GM06990 (cell line): ENCODE data around the gene KRTAP9-9.
"Not testable (repeated sequence)": the region's sequence is repeated elsewhere in the genome, so short reads cannot be mapped to it uniquely, and the experiment has no call there.

Experiments used
- DNase-seq: peaks from one replicate; pipeline ENCODE4 v3.0.0-alpha.2; 2011; ENCODE audit not compliant: insufficient read length; ENCODE audit errors: extremely low read depth
- H3K27me3 ChIP-seq: replicated peaks from 2 replicates; pipeline ENCODE4 v1.6.0; 2011; ENCODE audit warnings: low read length; ENCODE audit not compliant: control insufficient read depth, insufficient read depth
- H3K36me3 ChIP-seq: 2 replicates; pipeline ENCODE4 v1.5.1; 2011; ENCODE audit warnings: low read length; ENCODE audit not compliant: control insufficient read depth, insufficient read depth
- H3K4me3 ChIP-seq: replicated peaks from 2 replicates; pipeline ENCODE4 v1.5.1; 2011; ENCODE audit warnings: low read depth, mild to moderate bottlenecking, control low read depth, low read length
- TF ChIP-seq, protein P1 (sequence below): IDR thresholded peaks from 2 replicates; pipeline ENCODE4 v1.5.1; 2011; ENCODE audit warnings: low read length, control low read depth, mild to moderate bottlenecking, inconsistent platforms; ENCODE audit not compliant: insufficient read depth, poor library complexity, severe bottlenecking

Gene KRTAP9-9

DNA sequence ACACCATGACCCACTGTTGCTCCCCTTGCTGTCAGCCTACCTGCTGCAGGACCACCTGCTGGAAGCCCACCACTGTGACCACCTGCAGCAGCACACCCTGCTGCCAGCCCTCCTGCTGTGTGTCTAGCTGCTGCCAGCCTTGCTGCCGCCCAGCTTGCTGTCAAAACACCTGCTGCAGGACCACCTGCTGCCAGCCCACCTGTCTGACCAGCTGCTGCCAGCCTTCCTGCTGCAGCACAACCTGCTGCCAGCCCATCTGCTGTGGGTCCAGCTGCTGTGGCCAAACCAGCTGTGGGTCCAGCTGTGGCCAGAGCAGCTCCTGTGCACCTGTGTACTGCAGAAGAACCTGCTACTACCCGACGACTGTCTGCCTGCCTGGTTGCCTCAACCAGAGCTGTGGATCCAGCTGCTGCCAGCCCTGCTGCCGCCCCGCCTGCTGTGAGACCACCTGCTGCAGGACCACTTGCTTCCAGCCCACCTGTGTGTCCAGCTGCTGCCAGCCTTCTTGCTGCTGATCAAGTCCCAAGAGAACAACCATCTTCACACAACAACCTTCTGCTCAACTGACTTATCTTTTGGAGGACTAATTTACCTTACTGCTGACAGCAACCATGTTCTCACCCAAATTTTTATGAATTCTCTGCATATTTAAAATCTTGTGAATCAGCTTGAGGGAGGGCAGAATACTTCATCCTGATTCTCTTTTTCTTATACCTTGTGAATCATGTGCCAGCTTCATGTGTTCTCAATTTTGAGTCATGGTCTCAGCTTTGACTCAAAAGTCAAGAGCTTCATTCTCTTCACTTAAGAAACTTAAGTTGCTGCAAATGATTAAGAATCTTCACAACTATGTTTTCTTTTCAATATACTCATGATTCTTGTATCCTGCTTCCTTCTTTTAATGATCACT is at the start of gene KRTAP9-9:
KRTAP9-9 (plus strand) TSS at position 4 of the 910 bp plus-strand sequence.
- H3K27me3 ChIP-seq, H3K4me3 ChIP-seq, DNase-seq: not testable (repeated sequence)

GRCh38 chr17:41211845-41212466 is 43.2 kb upstream of the KRTAP9-9 start:
- DNase-seq, result no peak
- Histone ChIP-seq H3K27me3 (no peaks in the 10 kb centered on the region), H3K36me3 (no peaks in the 10 kb centered on the region), H3K4me3 (no peak overlapping the region)
- TF ChIP-seq, protein P1, sequence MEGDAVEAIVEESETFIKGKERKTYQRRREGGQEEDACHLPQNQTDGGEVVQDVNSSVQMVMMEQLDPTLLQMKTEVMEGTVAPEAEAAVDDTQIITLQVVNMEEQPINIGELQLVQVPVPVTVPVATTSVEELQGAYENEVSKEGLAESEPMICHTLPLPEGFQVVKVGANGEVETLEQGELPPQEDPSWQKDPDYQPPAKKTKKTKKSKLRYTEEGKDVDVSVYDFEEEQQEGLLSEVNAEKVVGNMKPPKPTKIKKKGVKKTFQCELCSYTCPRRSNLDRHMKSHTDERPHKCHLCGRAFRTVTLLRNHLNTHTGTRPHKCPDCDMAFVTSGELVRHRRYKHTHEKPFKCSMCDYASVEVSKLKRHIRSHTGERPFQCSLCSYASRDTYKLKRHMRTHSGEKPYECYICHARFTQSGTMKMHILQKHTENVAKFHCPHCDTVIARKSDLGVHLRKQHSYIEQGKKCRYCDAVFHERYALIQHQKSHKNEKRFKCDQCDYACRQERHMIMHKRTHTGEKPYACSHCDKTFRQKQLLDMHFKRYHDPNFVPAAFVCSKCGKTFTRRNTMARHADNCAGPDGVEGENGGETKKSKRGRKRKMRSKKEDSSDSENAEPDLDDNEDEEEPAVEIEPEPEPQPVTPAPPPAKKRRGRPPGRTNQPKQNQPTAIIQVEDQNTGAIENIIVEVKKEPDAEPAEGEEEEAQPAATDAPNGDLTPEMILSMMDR, result no peak

More for the DNA sequence above, at the start of gene KRTAP9-9:
- H3K36me3 ChIP-seq, result not testable (repeated sequence)

DNA sequence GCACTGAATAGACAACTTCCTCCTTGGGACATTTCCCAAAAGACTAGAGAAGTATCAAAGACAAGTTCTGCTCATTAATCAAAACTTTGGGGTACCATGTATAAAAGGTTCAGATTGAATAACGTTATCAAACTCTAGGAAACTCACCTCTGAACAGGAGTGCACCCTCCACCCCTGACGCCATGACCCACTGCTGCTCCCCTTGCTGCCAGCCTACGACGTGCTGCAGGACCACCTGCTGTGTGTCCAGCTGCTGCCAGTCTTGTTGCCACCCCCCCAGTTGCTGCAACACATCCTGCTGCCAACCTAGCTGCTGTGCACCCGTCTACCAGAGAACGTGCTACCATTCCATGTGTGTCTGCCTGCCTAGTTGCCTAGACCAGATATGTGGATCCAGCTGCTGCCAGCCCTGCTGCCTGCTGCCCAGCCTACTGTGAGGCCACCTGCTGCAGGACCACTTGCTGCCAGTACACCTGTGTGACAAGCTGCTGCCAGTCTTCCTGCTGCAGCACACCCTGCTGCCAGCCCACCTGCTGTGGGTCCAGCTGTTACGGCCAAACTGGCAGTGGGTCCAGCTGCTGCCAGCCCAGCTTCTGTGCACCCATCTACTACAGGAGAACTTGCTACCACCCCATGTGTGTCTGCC is 42.5 kb upstream of the KRTAP9-9 start:
- TF ChIP-seq, protein P1, result no peak
- no peaks in the 10 kb centered on the region for H3K27me3 ChIP-seq
- no peaks in the 10 kb centered on the region for H3K36me3 ChIP-seq
- no peak overlapping the region for H3K4me3 ChIP-seq
- DNase-seq, result no peak

GRCh38 chr17:41215681-41216080 is 39.5 kb upstream of the KRTAP9-9 start:
- DNase-seq, result no peak
- Histone ChIP-seq H3K27me3 (no peaks in the 10 kb centered on the region), H3K4me3 (no peak overlapping the region), H3K36me3 (no peaks in the 10 kb centered on the region)
- TF ChIP-seq, protein P1, result no peak

- Histone ChIP-seq H3K4me3 (no peak overlapping the region), H3K36me3 (no peaks in the 10 kb centered on the region), H3K27me3 (no peaks in the 10 kb centered on the region)
- no peak for DNase-seq
- TF ChIP-seq, protein P1, result no peak
Observed at GRCh38 chr17:41223821-41224220, 31.4 kb upstream of the KRTAP9-9 start.

- TF ChIP-seq, protein P1, result no peak
- Histone ChIP-seq H3K27me3 (no peaks in the 10 kb centered on the region), H3K36me3 (no peaks in the 10 kb centered on the region), H3K4me3 (no peak overlapping the region)
- no peak for DNase-seq
Observed at GRCh38 chr17:41226051-41226450, 29.1 kb upstream of the KRTAP9-9 start.

DNA sequence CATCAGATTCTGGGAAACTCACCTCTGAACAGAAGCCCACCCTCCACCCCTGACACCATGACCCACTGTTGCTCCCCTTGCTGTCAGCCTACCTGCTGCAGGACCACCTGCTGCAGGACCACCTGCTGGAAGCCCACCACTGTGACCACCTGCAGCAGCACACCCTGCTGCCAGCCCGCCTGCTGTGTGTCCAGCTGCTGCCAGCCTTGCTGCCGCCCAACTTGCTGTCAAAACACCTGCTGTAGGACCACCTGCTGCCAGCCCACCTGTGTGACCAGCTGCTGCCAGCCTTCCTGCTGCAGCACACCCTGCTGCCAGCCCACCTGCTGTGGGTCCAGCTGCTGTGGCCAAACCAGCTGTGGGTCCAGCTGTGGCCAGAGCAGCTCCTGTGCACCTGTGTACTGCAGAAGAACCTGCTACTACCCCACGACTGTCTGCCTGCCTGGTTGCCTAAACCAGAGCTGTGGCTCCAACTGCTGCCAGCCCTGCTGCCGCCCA is 28.5 kb upstream of the KRTAP9-9 start, which contains the start of gene KRTAP9-2:
KRTAP9-2 (plus strand) TSS at position 51 of the 498 bp plus-strand sequence; CDS start at position 58, 7 bp downstream.
- H3K36me3 ChIP-seq, DNase-seq, H3K27me3 ChIP-seq, H3K4me3 ChIP-seq: not testable (repeated sequence)
